SJCRH30 (cell line): ENCODE results near the gene CCDC172. TPM values are rescaled to one million over a fixed set of nuclear protein-coding genes. Genes with fewer than 3 reads are reported as not detected.
"Not testable (repeated sequence)": the region's sequence is repeated elsewhere in the genome, so short reads cannot be mapped to it uniquely, and the experiment has no call there.

ENCODE experiments used
- DNase-seq, 2 experiments: peaks; one replicate each; pipeline ENCODE4 v3.0.0-alpha.2; 2015 to 2020
- H3K27ac ChIP-seq: fragments of 250-450 bp; sonication (Bioruptor Pico); 2 replicates; pipeline ENCODE4 v1.5.1; 2020; ENCODE audit warnings: mild to moderate bottlenecking, moderate library complexity
- H3K27me3 ChIP-seq: fragments of 250-450 bp; sonication (Bioruptor Pico); 2 replicates; pipeline ENCODE4 v1.5.1; 2020; ENCODE audit warnings: mild to moderate bottlenecking, moderate library complexity
- H3K36me3 ChIP-seq: fragments of 250-450 bp; sonication (Bioruptor Pico); 2 replicates; pipeline ENCODE4 v1.5.1; 2020; ENCODE audit warnings: mild to moderate bottlenecking, moderate library complexity
- H3K4me1 ChIP-seq: fragments of 250-450 bp; sonication (Bioruptor Pico); 2 replicates; pipeline ENCODE4 v1.5.1; 2020; ENCODE audit warnings: mild to moderate bottlenecking, moderate library complexity
- H3K4me3 ChIP-seq: fragments of 250-450 bp; sonication (Bioruptor Pico); 2 replicates; pipeline ENCODE4 v1.5.1; 2020; ENCODE audit warnings: mild to moderate bottlenecking, moderate library complexity
- H3K9me3 ChIP-seq: fragments of 250-450 bp; sonication (Bioruptor Pico); replicated peaks from 2 replicates; pipeline ENCODE4 v1.5.1; 2020; ENCODE audit warnings: mild to moderate bottlenecking, moderate library complexity
- total RNA-seq: library from RNA; depleted of rRNA; stranded (reverse); fragments of >200 nt; shearing (Covaris generic); gene quantifications from 2 replicates; pipeline ENCODE4 v1.2.3, GENCODE V29; 2014

The CCDC172 gene
- total RNA-seq, 1 experiment from 2014 or later = not detected

DNA sequence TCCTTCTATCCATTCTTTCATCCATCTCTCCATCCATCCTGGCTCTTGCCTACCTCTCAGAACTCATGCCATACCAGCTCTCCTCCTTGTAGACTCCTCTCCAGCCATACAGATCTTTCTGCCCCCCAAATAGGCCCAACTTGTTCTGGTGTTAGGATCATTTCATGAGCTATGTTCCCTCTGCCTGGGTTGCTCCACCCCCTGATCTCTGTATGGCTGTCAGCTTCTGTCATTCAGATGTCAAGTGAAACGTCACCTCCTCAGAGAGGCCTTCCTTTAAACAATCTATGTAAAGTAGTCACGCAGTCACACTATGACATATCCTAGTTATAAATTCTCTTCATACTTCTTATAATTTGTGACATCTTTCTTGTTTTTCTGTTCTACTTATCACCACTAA, 61.1 kb downstream of the CCDC172 start:
- Histone ChIP-seq H3K4me3 (no peak overlapping the region), H3K27ac (no peak overlapping the region), H3K9me3 (no peaks in the 10 kb centered on the region), H3K36me3 (no peaks in the 10 kb centered on the region), H3K4me1 (peaks cover 2% of the 10 kb centered on the region; the same call in 1 of the 2 replicates), H3K27me3 (no peaks in the 10 kb centered on the region)
- DNase-seq = no peak

DNA sequence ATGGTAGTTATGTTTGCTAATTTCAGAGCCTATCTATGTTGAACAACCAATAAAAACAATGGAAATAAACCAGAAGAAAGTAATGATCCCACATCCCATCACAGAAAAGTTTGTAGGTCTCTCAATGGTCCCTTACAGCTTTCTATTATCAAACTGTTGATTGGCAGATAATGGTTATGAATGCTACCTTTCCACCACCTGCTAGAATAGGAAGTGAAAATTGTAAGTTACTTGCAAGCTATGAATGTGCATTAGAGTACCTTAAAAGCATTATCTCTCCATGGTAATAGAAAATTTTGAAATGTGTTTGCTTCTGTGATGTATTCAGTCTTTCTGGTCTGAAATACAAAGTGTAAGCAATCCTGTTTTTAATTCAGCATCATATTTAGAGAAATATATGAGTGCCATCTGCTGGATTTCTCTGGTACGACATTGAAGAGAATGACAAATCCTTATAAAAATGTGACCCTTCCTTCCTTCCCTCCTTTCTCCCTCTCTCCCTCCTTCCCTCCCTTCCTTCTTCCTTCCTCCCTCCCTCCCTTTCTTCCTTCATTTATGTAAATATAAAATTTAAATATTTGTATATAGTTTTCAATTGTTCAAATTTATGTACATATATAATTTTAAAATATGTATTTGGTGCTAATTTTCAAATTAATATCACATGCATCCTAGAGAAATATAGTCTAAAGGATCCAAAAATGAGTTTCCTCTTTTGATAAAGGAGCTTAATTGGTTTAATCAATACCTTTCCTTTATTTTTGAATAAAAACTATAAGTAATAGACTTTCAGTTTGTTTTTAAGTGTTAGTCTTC, 62.0 kb downstream of the CCDC172 start:
- Histone ChIP-seq H3K36me3 (no peaks in the 10 kb centered on the region), H3K9me3 (no peaks in the 10 kb centered on the region), H3K27me3 (no peaks in the 10 kb centered on the region), H3K4me3 (no peak overlapping the region), H3K27ac (no peak overlapping the region), H3K4me1 (no peaks in the 10 kb centered on the region)
- DNase-seq = peak in 1 of 2 experiments; percentile 70

DNA sequence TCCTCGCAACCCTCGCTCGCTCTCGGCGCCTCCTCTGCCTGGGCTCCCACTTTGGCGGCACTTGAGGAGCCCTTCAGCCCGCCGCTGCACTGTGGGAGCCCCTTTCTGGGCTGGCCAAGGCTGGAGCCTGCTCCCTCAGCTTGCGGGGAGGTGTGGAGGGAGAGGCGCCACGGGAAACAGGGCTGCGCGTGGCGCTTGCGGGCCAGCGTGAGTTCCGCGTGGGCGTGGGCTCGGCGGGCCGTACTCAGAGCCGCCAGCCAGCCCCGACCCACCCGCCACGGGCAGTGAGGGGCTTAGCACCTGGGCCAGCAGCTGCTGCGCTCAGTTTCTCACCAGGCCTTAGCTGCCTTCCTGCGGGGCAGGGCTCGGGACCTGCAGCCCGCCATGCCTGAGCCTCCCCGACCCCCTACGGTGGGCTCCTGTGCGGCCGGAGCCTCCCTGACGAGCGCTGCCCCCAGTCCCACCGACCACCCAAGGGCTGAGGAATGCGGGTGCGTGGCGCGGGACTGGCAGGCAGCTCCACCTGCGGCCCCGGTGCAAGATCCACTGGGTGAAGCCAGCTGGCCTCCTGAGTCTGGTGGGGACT, 69.1 kb downstream of the CCDC172 start:
- H3K4me3 ChIP-seq, DNase-seq, H3K27me3 ChIP-seq, H3K4me1 ChIP-seq, H3K9me3 ChIP-seq, H3K27ac ChIP-seq, H3K36me3 ChIP-seq: not testable (repeated sequence)

DNA sequence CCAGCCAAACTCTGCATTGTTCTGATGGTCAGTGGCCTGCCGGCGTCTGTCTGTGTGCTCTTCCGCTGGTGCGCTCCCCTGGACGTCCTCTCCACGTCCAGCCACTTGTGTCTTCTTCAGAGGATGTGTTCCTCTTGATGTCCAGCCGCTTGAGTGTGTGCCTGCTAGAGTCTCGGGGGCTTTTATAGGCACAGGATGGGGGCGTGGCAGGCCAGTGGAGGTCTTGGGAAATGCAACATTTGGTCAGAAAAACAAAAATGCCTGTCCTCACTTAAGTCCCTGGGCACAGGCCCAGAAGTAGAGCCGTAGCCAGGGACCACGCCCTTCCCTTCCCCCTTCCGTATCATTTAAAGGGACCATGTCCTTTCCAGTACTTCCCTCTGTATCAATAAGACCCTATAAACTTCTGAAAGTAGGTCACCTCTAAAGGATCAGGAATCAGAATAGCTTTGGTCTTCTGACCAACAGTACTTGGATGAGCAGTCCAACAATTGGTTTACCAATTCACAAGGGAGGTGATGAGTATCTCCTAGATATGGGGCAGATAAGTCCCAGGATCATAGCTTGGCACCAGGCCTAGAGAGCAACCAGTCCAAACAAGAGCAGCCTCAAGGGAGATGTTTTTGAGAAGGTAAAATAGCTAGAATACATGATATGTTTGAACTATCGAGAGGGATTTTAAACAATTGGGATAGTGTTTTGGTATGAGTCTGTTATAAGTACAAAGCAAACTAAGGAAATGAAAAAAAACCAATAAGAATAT, 71.2 kb downstream of the CCDC172 start:
- DNase-seq = no peak
- H3K36me3 ChIP-seq = no peaks in the 10 kb centered on the region
- H3K27me3 ChIP-seq = no peaks in the 10 kb centered on the region
- H3K27ac ChIP-seq = no peak overlapping the region
- H3K4me3 ChIP-seq = no peak overlapping the region
- H3K9me3 ChIP-seq = 0 out of 2 replicates have a peak, but pooled peaks cover 3% of the 10 kb centered on the region
- H3K4me1 ChIP-seq = no peaks in the 10 kb centered on the region

DNA sequence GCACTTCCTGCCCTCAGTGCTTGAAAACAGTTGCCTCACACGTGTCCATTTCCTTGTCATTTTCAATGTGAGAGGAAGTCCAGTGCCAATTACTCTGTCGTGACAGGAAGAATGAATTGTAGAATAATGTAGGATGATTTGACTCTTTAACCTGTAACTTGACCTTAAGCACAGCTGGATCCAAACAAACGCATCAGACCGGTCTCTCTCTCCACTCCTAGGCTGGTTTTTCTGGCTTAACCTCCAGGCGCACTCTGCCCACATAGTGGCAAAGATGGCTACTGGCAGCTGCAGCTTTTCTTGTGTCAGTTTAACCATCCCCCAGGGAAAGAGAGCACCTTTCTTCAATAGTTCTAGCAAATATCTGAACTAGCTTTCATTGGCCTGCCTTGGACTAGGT, 74.0 kb downstream of the CCDC172 start:
- H3K27ac ChIP-seq = no peak overlapping the region
- no peaks in the 10 kb centered on the region for H3K36me3 ChIP-seq
- 0 out of 2 replicates have a peak, but pooled peaks cover 3% of the 10 kb centered on the region for H3K9me3 ChIP-seq
- H3K4me1 ChIP-seq = no peaks in the 10 kb centered on the region
- H3K27me3 ChIP-seq = no peaks in the 10 kb centered on the region
- peak overlapping the region; percentile 36 for H3K4me3 ChIP-seq
- DNase-seq = peak; percentile 49 to 73

DNA sequence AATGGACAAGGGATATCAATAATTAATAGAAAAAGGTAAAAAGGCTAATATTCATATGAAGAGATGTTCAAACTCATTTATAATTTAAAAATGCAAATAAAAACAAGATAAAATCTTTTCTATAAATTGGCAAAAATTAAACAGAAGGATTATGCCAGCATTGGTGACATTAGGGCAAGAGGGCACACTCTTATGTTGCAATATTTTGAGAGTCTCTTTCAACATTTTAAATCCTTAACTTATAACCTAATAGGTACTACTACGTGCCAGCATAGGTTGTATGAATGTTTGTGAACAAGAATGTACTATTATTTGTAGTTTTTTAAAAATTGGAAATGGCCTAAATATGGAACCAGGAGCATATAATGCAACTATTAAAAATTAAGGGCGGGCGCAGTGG, 78.6 kb downstream of the CCDC172 start:
- H3K4me1 ChIP-seq = no peaks in the 10 kb centered on the region
- no peak overlapping the region for H3K27ac ChIP-seq
- H3K36me3 ChIP-seq = no peaks in the 10 kb centered on the region
- no peaks in the 10 kb centered on the region for H3K27me3 ChIP-seq
- H3K9me3 ChIP-seq = no peaks in the 10 kb centered on the region
- DNase-seq = no peak
- no peak overlapping the region for H3K4me3 ChIP-seq

DNA sequence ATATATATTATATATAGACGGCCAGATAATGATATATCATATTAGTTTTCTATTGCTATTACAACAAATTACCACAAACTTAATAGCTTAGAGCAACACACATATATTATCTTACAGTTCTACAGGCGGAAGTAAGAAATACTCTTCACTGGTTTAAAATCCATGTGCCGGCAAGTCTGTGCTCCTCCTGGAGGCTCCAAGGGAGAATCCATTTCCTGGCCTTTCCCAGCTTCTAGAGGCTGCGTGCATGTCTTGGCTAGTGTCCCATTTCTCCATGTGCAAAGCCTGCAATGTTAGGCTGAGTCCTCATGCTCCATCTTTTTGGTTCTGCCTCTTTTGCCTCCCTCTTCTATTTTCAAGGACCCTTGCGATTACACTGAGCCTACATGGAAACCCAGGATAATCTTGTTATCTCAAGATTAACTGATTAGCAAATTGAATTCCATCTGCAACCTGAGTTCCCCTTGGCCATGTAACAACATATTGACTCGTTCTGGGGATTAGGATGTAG, 79.5 kb downstream of the CCDC172 start:
- Histone ChIP-seq H3K36me3 (no peaks in the 10 kb centered on the region), H3K27me3 (no peaks in the 10 kb centered on the region), H3K4me1 (no peaks in the 10 kb centered on the region), H3K27ac (no peak overlapping the region), H3K4me3 (no peak overlapping the region), H3K9me3 (no peaks in the 10 kb centered on the region)
- DNase-seq = peak in 1 of 2 experiments; percentile 25

DNA sequence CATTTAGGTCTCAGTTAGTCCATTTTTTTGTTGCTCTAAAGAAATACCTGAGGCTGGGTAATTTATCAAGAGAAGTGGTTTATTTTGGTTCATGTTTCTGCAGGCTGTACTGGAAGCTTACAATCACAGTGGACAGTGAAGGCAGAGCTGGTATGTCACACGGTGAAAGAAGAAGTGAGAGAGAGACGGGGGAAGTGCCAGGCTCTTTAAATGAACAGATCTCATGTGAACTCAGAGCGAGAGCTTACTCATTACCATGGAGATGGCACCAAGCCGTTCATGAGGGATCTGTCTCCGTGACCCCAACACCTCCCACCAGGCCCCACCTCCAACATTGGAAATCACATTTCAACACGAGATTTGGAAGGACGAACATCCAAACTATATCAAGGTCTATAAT, 84.5 kb downstream of the CCDC172 start:
- DNase-seq = no peak
- H3K27ac ChIP-seq = no peak overlapping the region
- no peaks in the 10 kb centered on the region for H3K9me3 ChIP-seq
- H3K27me3 ChIP-seq = no peaks in the 10 kb centered on the region
- H3K36me3 ChIP-seq = no peaks in the 10 kb centered on the region
- no peak overlapping the region for H3K4me3 ChIP-seq
- no peaks in the 10 kb centered on the region for H3K4me1 ChIP-seq

DNA sequence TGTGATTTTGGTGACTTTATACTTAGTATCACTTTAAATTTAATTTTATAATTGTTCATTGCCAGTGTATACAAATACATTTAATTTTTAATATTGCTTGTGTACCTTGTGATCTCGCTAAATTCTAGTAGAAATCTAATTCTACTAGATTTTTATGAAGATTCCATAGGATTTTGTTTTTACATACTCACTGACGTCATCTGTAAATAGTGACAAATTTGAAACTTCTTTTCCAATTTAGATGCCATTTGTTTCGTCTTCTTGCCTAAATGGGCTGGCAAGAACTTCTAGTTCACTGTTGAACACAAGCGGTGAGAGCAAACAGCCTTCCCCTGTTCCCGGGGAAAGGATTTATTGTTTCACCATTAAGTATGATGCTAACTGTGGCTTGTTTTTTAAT, 86.1 kb downstream of the CCDC172 start:
- H3K4me3 ChIP-seq = no peak overlapping the region
- no peaks in the 10 kb centered on the region for H3K36me3 ChIP-seq
- H3K4me1 ChIP-seq = no peaks in the 10 kb centered on the region
- no peak overlapping the region for H3K27ac ChIP-seq
- H3K9me3 ChIP-seq = no peaks in the 10 kb centered on the region
- no peak for DNase-seq
- H3K27me3 ChIP-seq = no peaks in the 10 kb centered on the region

DNA sequence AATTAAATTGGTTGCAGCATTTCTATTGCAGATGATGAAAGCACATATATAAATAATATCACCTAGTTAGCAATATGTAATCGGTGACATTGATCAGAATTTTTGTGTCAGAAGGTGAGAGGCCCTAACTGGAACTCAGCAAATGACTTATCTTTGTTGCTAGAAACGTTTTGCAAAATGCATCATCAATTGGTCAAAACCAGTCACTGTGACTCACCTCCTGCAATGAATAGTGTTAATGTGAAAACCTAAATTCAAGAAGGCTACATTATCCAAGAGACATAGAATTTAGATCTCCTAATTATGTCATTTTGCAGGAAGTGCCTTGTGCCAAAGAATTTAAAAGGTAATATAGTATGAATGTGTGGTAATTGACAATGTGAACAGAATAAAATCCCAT, 93.6 kb downstream of the CCDC172 start:
- no peaks in the 10 kb centered on the region for H3K27me3 ChIP-seq
- DNase-seq = no peak
- no peaks in the 10 kb centered on the region for H3K9me3 ChIP-seq
- no peaks in the 10 kb centered on the region for H3K4me1 ChIP-seq
- H3K36me3 ChIP-seq = no peaks in the 10 kb centered on the region
- no peak overlapping the region for H3K27ac ChIP-seq
- no peak overlapping the region for H3K4me3 ChIP-seq

DNA sequence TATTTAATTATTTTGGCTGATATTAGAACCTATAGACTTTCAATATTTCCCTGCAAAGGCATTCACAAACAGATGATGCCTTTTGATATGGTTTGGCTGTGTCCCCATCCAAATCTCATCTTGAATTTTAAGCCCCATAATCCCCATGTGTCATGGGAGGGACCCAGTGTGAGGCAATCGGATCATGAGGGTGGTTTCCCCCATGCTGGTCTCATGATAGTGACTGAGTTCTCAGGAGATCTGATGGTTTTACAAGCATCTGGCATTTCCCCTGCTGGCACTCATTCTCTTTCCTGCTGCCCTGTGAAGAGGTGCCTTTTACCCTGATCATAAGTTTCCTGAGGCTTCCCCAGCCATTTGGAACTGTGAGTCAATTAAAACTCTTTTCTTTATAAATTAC, 94.1 kb downstream of the CCDC172 start:
- no peaks in the 10 kb centered on the region for H3K36me3 ChIP-seq
- H3K27me3 ChIP-seq = no peaks in the 10 kb centered on the region
- no peak for DNase-seq
- H3K4me3 ChIP-seq = no peak overlapping the region
- H3K27ac ChIP-seq = no peak overlapping the region
- no peaks in the 10 kb centered on the region for H3K9me3 ChIP-seq
- no peaks in the 10 kb centered on the region for H3K4me1 ChIP-seq

DNA sequence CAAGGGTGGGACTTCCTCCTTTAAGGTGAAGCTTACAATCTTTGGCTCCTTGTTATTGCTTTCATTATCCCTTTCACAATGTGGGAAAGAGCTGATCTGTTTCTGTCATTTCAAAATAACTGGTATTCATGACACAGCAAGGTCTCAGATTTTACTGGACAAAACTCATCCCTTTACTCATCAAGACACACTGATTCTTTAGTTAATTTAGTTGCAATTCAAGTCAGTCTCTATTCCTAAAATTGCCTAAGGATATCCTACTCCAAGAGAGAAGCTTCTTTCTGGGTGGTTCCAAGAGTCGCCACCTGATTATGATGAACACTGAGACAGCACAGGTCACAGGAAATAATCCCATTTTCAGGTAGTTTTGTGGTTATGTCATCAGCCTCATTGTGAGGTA, 97.6 kb downstream of the CCDC172 start:
- Histone ChIP-seq H3K4me1 (no peaks in the 10 kb centered on the region), H3K4me3 (no peak overlapping the region), H3K36me3 (no peaks in the 10 kb centered on the region), H3K9me3 (no peaks in the 10 kb centered on the region), H3K27ac (no peak overlapping the region), H3K27me3 (no peaks in the 10 kb centered on the region)
- DNase-seq = no peak

DNA sequence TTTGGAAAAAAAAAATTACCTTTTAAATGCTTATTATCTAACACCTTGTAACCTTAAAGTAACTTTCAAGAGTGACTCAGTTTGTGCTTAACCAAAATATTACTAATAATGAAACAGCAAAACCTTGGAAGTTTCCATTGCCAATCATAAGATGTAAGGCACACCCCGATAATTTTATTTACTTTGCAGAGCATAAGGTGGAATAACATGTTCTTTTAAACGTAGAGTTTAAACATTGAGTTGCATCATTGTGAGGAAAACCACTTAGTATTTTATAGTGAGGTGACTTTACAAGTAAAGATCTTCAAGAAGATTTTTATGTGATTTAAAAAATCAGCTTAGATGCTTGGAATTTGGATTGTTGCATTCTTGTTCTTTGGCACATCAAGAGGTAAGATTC, 103.4 kb downstream of the CCDC172 start, which contains the start of gene PNLIPRP3:
TSS of gene PNLIPRP3 (plus strand) at position 177 of the 400 bp plus-strand sequence. CDS start at position 343, 166 bp downstream.
- Histone ChIP-seq H3K4me1 (no peaks in the 10 kb centered on the region), H3K27ac (no peak within 1 kb of the TSS), H3K27me3 (no peaks in the 10 kb centered on the region), H3K9me3 (no peaks in the 10 kb centered on the region), H3K4me3 (no peak within 1 kb of the TSS), H3K36me3 (no peaks in the 10 kb centered on the region)
- no peak for DNase-seq

DNA sequence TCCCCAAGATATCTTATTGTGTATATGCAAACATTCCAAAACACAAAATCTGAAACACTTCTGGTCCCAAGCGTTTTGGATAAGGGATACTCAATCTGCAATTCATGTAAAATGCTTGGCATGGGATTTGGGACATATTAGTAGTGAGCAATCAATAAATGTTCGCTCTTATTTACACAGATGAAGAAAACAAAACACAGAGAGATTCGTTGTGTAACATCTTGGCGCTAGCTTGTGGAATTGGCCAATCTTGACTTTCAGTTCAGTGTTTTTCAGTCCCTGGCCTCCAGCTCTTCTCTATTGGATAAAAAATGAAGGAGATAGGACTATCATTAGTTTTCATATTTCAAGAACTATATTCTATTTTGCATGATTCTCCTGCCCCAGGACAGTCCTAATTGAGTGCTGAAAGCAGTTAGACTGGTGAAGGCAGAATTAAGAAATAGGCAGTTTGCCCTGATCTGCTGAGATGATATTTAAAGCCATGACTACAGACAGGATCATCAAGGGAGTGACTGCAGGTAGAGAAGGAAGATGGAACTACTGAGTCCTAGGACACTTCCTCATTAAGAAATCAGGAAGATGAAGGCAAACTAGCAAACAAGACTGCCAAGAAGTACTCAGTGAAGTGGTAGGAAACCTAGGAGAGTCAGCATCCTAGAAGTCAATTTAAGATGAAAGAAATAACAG, 105.2 kb downstream of the CCDC172 start:
- DNase-seq = no peak
- no peaks in the 10 kb centered on the region for H3K27me3 ChIP-seq

More for the DNA sequence above, 105.2 kb downstream of the CCDC172 start:
- H3K4me3 ChIP-seq = no peak overlapping the region
- no peak overlapping the region for H3K27ac ChIP-seq
- H3K4me1 ChIP-seq = no peaks in the 10 kb centered on the region
- 0 out of 2 replicates have a peak, but pooled peaks cover 3% of the 10 kb centered on the region for H3K9me3 ChIP-seq
- H3K36me3 ChIP-seq = no peaks in the 10 kb centered on the region
